Measurements from ENCODE around the gene ETV7. TPM values are rescaled to one million over a fixed set of nuclear protein-coding genes. Genes with fewer than 3 reads are reported as not detected.

The ETV7 gene
- total and polyA plus RNA-seq, 8 donors: 0.08 to 5.6 (median 0.16) TPM; not detected in 2

- Histone ChIP-seq H3K4me3 (no peak overlapping the region), H3K27ac (no peak overlapping the region), H3K27me3 (no peaks in the 10 kb centered on the region), H3K4me1 (peaks cover 6 to 61% of the 10 kb centered on the region in 2 donors), H3K36me3 (peaks cover 0 to 17% of the 10 kb centered on the region in 2 donors), H3K9me3 (no peaks in the 10 kb centered on the region)
- DNase-seq: peak in 1 of 4 donors; percentile 58
- no peak for TF ChIP-seq CTCF (IDR thresholded peaks at IDR 0.05)
- ATAC-seq: no peak
- intact Hi-C loops (cut with DNase I): no loop called here
These were observed 24.7 kb downstream of the ETV7 start for GRCh38 chr6:36362551-36363370.

GRCh38 chr6:36361071-36361470, 26.4 kb downstream of the ETV7 start:
- H3K36me3 ChIP-seq: peaks cover 0 to 8% of the 10 kb centered on the region in 2 donors
- DNase-seq (peak in 1 of 4 donors; percentile 17), ATAC-seq (no peak)
- no peaks in the 10 kb centered on the region for H3K27me3 ChIP-seq
- peaks cover 6 to 56% of the 10 kb centered on the region in 2 donors for H3K4me1 ChIP-seq
- no peak for TF ChIP-seq CTCF (IDR thresholded peaks at IDR 0.05)
- no peak overlapping the region for H3K27ac ChIP-seq
- H3K9me3 ChIP-seq: no peaks in the 10 kb centered on the region
- intact Hi-C loops (cut with DNase I): loop anchor here in 1 of 2 donors (2.0 kb wide), 1 partner anchor 58 kb away; no protein-coding TSS in a partner anchor
- H3K4me3 ChIP-seq: no peak overlapping the region

GRCh38 chr6:36360241-36361054, 27.0 kb downstream of the ETV7 start:
- peak; percentile 89 for ATAC-seq
- peak; percentile 66 to 88 (median 76) for DNase-seq
- peak; percentile 74 to 88 for TF ChIP-seq CTCF (IDR thresholded peaks at IDR 0.05)
- intact Hi-C loops (cut with DNase I): loop anchor here in 1 of 2 donors (2.0 kb wide), 1 partner anchor 58 kb away; no protein-coding TSS in a partner anchor
- Histone ChIP-seq H3K36me3 (peaks cover 0 to 3% of the 10 kb centered on the region in 2 donors), H3K27me3 (no peaks in the 10 kb centered on the region), H3K27ac (no peak overlapping the region), H3K4me1 (peaks cover 6 to 52% of the 10 kb centered on the region in 2 donors), H3K9me3 (no peaks in the 10 kb centered on the region), H3K4me3 (no peak overlapping the region)

GRCh38 chr6:36358226-36358915, 29.1 kb downstream of the ETV7 start:
- ATAC-seq (peak; percentile 60), DNase-seq (no peak)
- Histone ChIP-seq H3K4me1 (peaks cover 6 to 41% of the 10 kb centered on the region in 2 donors), H3K27ac (no peak overlapping the region), H3K4me3 (no peak overlapping the region), H3K9me3 (no peaks in the 10 kb centered on the region), H3K36me3 (no peaks in the 10 kb centered on the region), H3K27me3 (no peaks in the 10 kb centered on the region)
- intact Hi-C loops (cut with DNase I): no loop called here
- TF ChIP-seq CTCF (IDR thresholded peaks at IDR 0.05): no peak
